ENCODE measurements around the gene CCT3. TPM values are rescaled to one million over a fixed set of nuclear protein-coding genes. Genes with fewer than 3 reads are reported as not detected.

The CCT3 gene
- total RNA-seq, 1 donor from 2014 or later, result 358 TPM

DNA sequence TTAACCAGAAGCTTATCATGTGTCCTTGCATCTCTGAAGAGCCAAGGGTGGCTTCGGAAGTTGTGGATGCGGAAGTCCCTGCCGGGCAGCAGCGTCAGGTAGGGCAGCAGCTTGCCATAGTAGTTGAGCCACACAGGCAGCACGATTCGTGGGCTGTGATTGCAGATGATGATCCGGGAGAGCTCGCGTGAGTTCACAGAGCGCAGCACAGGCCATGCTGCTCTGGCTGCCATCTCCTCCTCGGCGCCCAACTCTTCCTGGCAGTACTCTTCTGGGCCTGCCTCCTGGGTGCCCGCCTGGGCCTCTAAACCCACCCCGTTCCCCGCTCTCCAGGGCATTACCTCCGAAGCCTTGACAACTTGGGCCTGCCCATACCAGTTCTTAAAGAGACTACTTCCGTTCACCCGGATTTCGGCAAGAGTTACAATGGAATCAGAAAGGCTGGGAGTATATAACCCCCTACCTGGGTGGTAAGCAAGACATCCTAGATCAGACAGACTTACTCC is 39.2 kb downstream of the CCT3 start, which contains the start of gene VHLL:
TSS of gene VHLL (minus strand) at position 456 of the 506 bp plus-strand sequence. CDS start at position 338, 118 bp downstream.
- no peak for DNase-seq (ENCODE audit: low read depth)
- H3K4me3 ChIP-seq (ENCODE audit: low read depth, low read length), result no peak within 1 kb of the TSS
- TF ChIP-seq, protein P1, sequence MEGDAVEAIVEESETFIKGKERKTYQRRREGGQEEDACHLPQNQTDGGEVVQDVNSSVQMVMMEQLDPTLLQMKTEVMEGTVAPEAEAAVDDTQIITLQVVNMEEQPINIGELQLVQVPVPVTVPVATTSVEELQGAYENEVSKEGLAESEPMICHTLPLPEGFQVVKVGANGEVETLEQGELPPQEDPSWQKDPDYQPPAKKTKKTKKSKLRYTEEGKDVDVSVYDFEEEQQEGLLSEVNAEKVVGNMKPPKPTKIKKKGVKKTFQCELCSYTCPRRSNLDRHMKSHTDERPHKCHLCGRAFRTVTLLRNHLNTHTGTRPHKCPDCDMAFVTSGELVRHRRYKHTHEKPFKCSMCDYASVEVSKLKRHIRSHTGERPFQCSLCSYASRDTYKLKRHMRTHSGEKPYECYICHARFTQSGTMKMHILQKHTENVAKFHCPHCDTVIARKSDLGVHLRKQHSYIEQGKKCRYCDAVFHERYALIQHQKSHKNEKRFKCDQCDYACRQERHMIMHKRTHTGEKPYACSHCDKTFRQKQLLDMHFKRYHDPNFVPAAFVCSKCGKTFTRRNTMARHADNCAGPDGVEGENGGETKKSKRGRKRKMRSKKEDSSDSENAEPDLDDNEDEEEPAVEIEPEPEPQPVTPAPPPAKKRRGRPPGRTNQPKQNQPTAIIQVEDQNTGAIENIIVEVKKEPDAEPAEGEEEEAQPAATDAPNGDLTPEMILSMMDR (conservative IDR thresholded peaks at IDR 0.05; ENCODE audit: low read depth, low read length), result no peak

DNA sequence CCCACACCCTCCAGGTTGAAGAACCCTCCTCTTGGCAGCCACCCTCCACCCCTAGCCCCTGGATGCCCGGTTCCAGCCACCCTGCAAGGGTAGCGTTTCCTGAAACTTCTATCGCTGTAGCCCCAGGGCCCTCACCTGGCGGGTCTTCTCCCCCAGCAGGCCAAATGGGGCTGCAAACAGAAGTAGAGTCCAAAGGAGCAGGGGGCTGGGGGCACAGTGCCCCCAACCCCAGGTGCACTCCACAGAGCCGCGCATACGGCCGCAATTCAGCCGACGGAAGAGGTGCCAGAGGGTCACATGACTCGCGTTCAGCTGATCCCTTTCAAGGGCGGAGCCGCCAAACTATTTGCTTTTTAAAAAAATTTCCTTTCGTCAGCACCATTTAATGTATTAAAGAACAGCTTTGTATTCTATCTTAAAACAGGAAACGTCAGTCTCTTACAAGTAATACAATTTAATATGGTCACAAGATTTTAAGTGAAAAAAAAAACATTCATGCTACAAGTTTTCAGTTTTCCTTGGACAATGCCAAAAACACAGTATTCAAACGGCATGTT is 42.6 kb downstream of the CCT3 start, which contains the start of gene GLMP:
TSS of gene GLMP (minus strand) at position 289 of the 557 bp plus-strand sequence. CDS start at position 255, 34 bp downstream.
- no peak for DNase-seq (ENCODE audit: low read depth)
- H3K4me3 ChIP-seq (ENCODE audit: low read depth, low read length), result peak within 1 kb of the TSS; percentile 99
- TF ChIP-seq, protein P1 (conservative IDR thresholded peaks at IDR 0.05; ENCODE audit: low read depth, low read length), result no peak

DNA sequence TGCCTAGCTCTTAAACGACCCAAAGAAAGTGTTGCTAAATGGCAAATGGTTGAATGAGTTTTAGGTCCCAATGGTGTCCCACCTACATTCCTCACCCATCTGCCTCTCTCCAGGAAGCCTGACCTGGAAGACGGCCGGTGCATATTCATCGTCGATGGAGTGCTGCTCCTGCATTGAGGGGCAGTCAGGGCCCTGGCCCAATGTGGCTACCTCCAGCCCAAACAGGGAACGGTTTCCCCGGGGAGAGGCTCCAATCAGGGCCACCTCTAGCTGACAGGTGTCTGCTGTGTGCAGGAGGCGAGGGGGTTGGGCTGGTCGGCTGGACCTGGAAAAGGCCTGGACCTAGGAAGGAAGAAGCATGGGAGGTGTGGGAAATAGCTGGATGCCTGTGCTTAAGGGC is 44.2 kb downstream of the CCT3 start:
- TF ChIP-seq, protein P1 (conservative IDR thresholded peaks at IDR 0.05; ENCODE audit: low read depth, low read length), result no peak
- H3K4me3 ChIP-seq (ENCODE audit: low read depth, low read length), result no peak overlapping the region
- no peak for DNase-seq (ENCODE audit: low read depth)

DNA sequence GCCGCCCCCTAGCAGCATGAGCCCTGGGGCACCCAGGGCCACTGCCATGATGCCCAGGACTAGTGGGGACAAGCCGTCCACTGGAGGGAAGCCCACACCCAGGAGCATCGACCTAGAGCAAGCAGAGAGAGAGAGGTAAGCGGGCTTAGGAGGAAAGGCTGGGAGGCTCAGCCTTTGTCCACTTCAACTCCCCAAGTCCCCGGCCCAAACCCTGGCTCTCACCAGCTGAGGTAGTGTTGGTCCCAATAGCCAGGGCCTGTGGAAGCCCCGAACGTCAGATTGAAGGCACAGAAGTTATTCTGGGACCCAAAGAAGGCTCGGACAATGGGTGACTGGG is 45.0 kb downstream of the CCT3 start:
- TF ChIP-seq, protein P1 (conservative IDR thresholded peaks at IDR 0.05; ENCODE audit: low read depth, low read length), result no peak
- no peak overlapping the region for H3K4me3 ChIP-seq (ENCODE audit: low read depth, low read length)
- DNase-seq (ENCODE audit: low read depth), result no peak

DNA sequence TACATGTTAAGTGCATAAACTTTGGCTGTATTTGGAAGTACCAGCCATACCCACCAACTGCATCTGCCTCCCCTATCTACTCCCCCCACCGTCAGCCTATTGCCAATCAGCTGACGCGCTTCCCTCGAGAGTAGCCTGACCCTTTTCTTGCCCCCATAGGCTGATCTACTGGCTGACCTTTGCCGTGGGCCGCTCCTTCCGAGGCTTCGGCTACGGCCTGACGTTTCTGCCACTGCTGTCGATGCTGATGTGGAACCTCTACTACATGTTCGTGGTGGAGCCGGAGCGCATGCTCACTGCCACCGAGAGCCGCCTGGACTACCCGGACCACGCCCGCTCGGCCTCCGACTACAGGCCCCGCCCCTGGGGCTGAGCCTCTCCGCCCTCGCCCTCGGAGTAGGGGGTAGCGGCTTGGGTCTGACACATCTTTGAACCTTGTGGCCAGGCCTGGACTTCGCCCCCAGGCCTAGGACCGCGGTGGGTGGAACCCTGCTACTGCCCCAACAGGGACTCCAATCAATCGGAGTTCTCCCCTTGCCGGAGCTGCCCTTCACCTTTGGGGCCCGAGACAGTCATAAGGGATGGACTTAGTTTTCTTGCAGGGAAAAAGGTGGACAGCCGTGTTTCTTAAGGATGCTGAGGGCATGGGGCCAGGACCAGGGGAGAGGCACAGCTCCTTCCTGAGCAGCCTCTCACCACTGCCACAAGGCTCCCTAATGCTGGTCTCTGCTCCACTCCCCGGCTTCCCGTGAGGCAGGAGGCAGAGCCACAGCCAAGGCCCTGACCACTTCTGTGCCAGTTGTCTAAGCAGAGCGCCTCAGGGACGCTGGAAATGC is 46.6 kb downstream of the CCT3 start:
- TF ChIP-seq, protein P1 (conservative IDR thresholded peaks at IDR 0.05; ENCODE audit: low read depth, low read length), result no peak
- DNase-seq (ENCODE audit: low read depth), result no peak
- H3K4me3 ChIP-seq (ENCODE audit: low read depth, low read length), result peak overlapping the region; percentile 57

DNA sequence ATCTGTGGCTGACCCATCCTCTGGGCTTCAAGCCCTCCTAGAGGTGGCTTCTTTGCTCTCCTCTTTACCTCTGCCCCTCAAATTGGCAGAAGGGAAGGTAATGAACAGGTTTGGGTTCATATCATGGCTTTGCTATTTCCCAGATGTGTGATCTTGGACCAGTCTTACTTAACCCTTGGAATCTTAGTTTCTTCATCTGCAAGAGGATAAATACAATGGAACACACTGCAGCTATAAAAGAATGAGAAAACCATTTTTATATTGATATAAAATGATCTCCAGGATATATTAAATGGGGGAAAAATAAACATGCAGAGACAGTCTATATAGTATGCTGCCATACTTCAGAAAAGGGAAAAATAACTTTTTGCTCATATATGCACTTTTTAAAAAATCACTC is 48.2 kb downstream of the CCT3 start:
- H3K4me3 ChIP-seq (ENCODE audit: low read depth, low read length), result no peak overlapping the region
- TF ChIP-seq, protein P1 (conservative IDR thresholded peaks at IDR 0.05; ENCODE audit: low read depth, low read length), result no peak
- DNase-seq (ENCODE audit: low read depth), result no peak
